GM12875 (cell line): ENCODE results near the gene PLAAT3.
"Not testable (repeated sequence)": the region's sequence is repeated elsewhere in the genome, so short reads cannot be mapped to it uniquely, and the experiment has no call there.

Experiments
- H3K4me3 ChIP-seq: one replicate; pipeline ENCODE4 v1.5.1; 2011; ENCODE audit warnings: low read depth, low read length, control low read depth
- TF ChIP-seq, protein P1 (sequence below): IDR thresholded peaks from 2 replicates; pipeline ENCODE4 v1.5.1; 2011; ENCODE audit warnings: low read depth, mild to moderate bottlenecking, control low read depth, inconsistent platforms, low read length, moderate library complexity, borderline replicate concordance; ENCODE audit not compliant: insufficient read depth

Gene PLAAT3

DNA sequence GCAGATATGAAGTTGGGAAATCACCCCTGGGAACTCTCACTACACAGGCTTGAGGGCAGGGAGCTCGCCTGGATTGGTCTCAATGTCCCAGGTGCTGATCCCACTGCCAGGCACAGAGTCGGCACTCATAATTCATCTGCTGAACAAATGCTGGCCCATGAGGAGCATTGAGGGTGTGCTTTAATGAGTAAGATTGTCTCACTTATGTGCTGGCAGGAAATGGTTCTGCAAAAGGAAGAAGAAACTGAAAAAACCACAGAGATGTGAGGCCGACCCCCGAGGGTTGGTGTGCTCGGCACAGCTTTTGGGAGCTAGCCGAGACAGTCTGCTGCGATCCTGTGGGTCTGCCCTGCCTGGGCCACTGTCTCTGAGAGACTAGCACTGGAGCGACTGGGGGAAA, 60.5 kb downstream of the PLAAT3 start:
- no peak overlapping the region for H3K4me3 ChIP-seq
- TF ChIP-seq, protein P1, sequence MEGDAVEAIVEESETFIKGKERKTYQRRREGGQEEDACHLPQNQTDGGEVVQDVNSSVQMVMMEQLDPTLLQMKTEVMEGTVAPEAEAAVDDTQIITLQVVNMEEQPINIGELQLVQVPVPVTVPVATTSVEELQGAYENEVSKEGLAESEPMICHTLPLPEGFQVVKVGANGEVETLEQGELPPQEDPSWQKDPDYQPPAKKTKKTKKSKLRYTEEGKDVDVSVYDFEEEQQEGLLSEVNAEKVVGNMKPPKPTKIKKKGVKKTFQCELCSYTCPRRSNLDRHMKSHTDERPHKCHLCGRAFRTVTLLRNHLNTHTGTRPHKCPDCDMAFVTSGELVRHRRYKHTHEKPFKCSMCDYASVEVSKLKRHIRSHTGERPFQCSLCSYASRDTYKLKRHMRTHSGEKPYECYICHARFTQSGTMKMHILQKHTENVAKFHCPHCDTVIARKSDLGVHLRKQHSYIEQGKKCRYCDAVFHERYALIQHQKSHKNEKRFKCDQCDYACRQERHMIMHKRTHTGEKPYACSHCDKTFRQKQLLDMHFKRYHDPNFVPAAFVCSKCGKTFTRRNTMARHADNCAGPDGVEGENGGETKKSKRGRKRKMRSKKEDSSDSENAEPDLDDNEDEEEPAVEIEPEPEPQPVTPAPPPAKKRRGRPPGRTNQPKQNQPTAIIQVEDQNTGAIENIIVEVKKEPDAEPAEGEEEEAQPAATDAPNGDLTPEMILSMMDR: no peak

- TF ChIP-seq, protein P1: no peak
- H3K4me3 ChIP-seq: no peak overlapping the region
Observed at GRCh38 chr11:63552921-63553320, 61.3 kb downstream of the PLAAT3 start.

GRCh38 chr11:63551889-63552266, 62.4 kb downstream of the PLAAT3 start:
- TF ChIP-seq, protein P1: no peak
- H3K4me3 ChIP-seq: no peak overlapping the region

DNA sequence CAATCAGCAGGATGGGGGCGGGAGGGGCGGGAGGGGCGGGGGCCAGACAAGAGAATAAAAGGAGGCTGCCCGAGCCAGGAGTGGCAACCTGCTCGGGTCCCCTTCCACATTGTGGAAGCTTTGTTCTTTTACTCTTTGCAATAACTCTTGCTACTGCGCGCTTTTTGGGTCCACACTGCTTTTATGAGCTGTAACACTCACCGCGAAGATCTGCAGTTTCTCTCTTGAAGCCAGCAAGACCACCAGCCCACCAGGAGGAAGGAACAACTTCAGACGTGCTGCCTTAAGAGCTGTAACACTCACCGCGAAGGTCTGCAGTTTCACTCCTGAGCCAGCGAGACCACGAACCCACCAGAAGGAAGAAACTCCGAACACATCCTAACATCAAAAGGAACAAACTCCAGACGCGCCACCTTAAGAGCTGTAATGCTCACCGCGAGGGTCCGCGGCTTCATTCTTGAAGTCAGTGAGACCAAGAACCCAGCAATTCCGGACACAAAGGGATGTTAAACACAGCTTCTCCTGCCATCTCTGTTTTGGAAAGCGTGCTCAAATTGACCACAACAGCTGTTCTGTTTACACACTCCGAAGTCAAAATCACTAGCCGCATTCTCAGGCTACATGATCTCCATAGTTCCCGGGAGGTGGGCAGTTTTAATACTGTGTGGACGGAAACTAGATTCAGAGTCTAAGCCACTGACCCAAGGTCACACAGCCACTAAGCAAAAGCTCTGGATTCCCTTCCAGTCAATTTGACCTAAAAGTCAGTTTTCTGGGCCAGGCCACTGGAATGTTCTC, 62.9 kb downstream of the PLAAT3 start:
- TF ChIP-seq, protein P1: no peak
- H3K4me3 ChIP-seq: no peak overlapping the region

- not testable (repeated sequence) for H3K4me3 ChIP-seq
Observed at GRCh38 chr11:63550156-63550700, 64.0 kb downstream of the PLAAT3 start.

GRCh38 chr11:63549411-63549810, 64.8 kb downstream of the PLAAT3 start:
- no peak overlapping the region for H3K4me3 ChIP-seq
- TF ChIP-seq, protein P1: no peak

DNA sequence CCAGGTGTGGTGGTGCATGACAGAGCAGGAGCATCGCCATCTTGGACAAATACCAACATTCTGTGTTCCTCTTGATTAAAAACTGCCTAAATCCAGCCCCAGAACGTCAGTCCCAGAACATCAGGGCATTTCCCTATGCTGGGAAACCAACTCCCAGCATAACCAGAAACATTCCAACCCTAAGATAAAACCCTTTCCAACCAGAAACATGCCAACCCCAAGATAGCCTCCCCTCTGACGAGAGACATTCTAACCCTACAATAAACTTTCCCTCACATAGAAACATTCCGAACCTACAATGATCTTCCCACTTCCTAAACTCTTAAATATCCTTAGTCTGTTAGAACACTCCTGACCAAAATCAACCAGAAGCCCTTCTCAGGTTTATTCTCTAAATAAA, 66.1 kb downstream of the PLAAT3 start:
- TF ChIP-seq, protein P1: no peak
- H3K4me3 ChIP-seq: no peak overlapping the region
